HG02973 (cell line): ENCODE measurements around the gene ALPG.
"Not testable (repeated sequence)": the region's sequence is repeated elsewhere in the genome, so short reads cannot be mapped to it uniquely, and the experiment has no call there.

Experiments
- ATAC-seq: cut with Tn5 transposase; IDR thresholded peaks from one replicate; pipeline ENCODE4 v1.9.1; 2021; ENCODE audit warnings: moderate library complexity; ENCODE audit not compliant: unreplicated experiment

Gene ALPG

GRCh38 chr2:232418466-232419244, 12.0 kb downstream of the ALPG start:
- ATAC-seq: no peak

- ATAC-seq: no peak
Observed at GRCh38 chr2:232419245-232420072, 12.8 kb downstream of the ALPG start.

- ATAC-seq: no peak
Observed at GRCh38 chr2:232420073-232420454, 13.4 kb downstream of the ALPG start.

DNA sequence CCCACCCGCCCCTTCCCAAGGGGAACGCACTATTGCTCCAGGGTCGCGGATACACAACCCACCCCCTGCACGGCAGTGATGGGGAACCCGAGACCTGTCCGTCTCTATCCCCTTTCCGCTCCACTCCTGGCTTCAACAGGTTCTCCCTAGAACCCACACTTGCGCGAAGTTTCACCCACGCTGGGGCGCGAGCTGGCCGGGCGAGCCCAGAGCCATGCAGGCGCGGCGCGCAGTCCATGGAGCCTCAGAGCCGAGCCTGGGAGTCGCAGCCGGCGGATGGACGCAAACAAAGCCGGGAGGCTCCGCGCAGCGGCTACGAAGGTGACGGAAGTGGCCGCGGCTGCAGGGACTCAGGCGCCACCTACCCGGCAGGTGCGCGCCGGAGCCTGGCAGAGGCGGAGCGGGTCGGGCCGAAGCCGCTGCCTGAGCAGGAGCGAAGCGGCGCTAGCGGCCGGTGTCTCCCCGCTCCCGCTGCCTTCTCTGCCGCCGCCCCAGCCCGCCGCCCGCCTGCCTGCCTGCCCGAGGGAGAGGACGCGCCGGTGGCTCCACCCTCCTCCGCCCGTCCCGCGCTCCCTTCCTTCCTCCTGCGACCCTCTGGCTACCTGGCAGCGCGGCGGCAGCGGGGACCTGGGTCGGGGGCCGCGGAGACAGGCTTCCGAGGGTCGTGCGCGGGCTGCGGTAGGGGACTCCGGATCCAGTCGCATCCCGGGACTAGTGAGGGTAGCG, 14.0 kb downstream of the ALPG start:
- ATAC-seq: no peak

DNA sequence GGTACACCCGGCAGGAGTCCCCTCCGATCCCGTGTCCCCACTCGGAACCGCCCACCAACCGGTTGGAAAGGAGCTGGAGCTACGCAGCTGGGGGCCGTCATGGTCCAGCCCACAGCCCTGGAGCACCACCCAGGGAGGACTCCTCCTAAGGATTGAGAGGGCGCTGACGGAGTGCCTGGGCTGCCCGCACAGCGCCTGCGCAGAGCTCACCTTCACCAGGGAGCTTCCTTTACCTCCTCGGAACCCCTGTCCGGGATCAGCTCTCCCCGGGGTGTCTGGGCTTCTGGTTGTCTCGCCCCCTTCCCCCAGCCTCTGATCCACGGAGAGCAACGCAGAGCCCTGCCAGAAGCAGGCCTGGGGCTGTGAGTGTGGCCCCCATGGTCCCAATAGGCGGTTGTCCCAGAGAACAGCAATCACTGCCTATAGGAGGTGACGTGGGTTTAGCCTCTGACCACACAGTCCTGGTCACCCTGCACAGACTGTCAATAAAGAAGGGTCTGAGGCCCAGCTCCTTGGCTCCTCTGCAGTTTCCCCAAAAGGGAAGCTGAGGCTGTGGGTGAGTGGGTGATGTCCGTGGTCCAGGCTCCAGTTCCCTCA, 14.6 kb downstream of the ALPG start:
- no peak for ATAC-seq

GRCh38 chr2:232422051-232422450, 15.4 kb downstream of the ALPG start:
- no peak for ATAC-seq

- not testable (repeated sequence) for ATAC-seq
Observed at GRCh38 chr2:232422996-232423395, 16.4 kb downstream of the ALPG start.

GRCh38 chr2:232423407-232423806, 16.8 kb downstream of the ALPG start:
- not testable (repeated sequence) for ATAC-seq

DNA sequence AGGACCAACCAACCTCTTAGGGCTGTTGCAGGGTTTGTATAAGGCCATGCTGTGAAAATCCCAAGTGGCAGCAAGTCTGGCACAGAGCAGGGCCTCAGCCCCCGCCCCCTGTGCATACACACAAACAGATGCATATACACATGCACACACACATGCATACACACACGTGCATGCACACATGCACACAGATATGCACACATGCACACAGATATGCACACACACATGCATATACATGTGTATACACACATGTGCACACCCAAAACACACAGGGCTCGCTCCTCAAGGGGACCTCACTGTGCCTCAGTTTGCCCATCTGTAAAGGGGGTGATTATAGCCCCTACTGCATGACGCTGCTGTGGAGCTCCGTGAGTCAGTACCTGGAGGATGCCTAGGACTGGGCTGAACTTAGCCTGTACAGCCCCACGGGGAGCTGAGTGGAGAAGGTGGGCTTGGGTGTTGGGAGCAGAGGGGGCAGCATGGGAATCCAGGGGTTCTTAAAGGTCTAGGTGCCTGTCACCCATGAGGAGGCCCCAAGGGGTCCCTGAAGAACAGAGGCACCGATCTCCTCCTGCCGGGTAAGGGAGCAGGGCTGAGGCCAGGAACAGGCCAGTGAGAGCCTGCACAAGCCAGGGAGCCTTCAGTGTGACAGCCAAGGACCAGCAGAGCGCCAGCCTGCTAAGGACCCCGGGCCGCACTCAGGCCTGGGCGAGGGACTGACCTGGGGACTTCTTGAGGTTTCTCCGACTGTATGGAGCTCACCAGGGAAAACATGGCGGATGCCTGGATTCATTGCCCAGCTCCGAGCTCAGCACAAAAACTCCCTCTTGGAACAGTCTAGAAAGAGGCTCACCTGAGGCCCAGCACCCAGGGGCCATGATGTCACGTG, 25.3 kb downstream of the ALPG start:
- ATAC-seq: no peak

DNA sequence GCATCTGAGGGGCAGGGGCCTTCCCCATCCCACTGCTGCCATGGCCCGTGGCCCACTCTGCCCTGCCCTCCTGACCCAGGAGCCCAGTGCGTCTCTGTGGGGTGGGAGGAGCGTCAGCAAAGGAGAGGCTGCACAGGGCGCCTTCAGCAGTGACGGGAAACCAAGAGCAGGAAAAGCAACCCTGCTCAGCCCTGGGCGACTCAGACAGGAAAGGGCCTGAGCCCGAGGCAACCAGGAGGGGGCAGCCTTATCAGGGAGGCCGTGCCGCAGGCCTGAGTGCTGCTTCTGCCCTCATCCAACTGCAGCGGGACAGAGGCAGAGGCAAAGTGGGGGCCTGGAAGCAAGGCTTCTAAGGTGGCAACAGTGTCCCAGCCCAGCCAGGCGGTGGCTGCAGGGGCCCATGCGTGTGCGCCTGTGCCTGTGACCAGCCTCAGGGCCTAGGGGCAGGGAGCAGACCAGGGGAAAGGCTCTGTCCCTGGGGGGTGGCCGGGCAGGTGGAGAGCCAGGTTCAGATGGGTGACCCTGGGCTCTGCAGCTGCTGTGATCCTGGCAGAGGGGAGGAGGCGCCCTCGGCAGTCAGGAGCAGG, 26.0 kb downstream of the ALPG start:
- ATAC-seq: no peak

GRCh38 chr2:232433622-232434021, 27.0 kb downstream of the ALPG start:
- not testable (repeated sequence) for ATAC-seq

DNA sequence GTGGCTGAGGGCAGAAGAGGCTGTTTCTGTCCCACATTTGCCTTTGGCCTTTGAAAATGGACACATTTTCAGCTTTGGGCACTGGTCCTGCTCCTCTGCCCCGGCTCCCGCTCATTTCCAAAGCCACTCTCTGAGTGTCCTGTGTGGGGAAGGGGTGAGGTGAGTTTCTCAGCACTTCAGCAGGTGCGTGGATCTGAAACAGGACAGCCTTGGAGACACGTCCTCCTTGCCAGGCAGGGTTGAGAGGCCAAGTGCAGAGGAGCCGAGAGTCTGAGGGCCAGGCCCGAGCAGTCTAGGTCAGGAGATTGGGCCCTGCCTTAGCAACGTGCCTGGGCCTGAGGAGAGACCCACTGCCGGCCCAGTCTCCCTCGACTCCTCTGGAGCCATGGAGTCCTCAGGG, 27.4 kb downstream of the ALPG start:
- no peak for ATAC-seq

- ATAC-seq: no peak
Observed at GRCh38 chr2:232434563-232435374, 28.1 kb downstream of the ALPG start.

DNA sequence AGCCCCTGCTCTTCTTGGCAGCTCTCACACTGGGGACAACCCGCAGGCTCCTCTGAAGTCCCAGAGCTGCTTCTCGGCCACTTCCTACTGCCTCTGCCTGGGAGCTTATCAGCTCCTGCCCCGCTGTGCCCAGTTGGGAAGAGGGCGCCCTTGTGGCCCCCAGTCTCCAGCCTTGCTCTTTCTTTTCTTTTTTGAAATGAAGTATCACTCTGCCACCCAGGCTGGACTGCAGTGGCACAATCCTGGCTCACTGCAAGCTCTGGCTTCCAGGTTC, 28.7 kb downstream of the ALPG start:
- ATAC-seq: no peak

GRCh38 chr2:232435805-232436204, 29.2 kb downstream of the ALPG start:
- no peak for ATAC-seq

- ATAC-seq: no peak
Observed at GRCh38 chr2:232436381-232437194, 29.9 kb downstream of the ALPG start.

DNA sequence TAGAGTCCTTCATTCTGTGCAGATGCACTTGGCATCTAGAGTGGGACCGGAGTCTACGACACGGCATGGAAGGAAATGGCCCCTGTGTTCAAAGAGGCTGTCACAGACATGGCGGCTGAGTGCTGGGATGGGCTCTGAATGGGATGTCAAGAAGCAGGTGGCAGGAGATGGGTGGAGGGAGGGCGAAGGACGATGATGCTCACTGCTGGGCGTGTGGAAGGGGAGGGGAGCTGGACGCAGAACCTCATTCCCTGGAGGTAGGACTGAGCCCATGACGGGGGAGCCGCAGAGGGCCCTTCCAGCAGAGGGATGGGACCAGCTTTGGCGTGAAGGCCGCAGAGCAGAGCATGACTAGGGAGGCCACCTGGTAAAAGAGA, 30.5 kb downstream of the ALPG start:
- ATAC-seq: no peak

- ATAC-seq: no peak
Observed at GRCh38 chr2:232438091-232438490, 31.4 kb downstream of the ALPG start.
